Naive B cell (primary cell): ENCODE measurements around the gene NCL. TPM values are rescaled to one million over a fixed set of nuclear protein-coding genes. Genes with fewer than 3 reads are reported as not detected.

Experiments used
- ATAC-seq, 2 donors: fragments of 150-1000 bp; cut with Tn5 transposase; 2 replicates each; pipeline ENCODE4 v1.10.0; 2021; ENCODE audit warnings: low read depth in 2 of 2, mild to moderate bottlenecking in 2 of 2, moderate library complexity in 2 of 2
- DNase-seq: peaks from one replicate; pipeline ENCODE4 v3.0.0; 2022
- H3K27ac Mint-ChIP-seq, 6 donors: one replicate each; pipeline ENCODE4 v1.8.0; 2020 to 2022; ENCODE audit warnings: mild to moderate bottlenecking in 6 of 6, mixed read lengths in 6 of 6, moderate library complexity in 5 of 6, inconsistent platforms in 2 of 6
- H3K27me3 Mint-ChIP-seq, 3 donors: one replicate each; pipeline ENCODE4 v1.8.0; 2021 to 2022; ENCODE audit warnings: mixed read lengths in 3 of 3, mild to moderate bottlenecking in 1 of 3
- H3K36me3 Mint-ChIP-seq, 2 donors: one replicate each; pipeline ENCODE4 v1.8.0; 2020 to 2022; ENCODE audit warnings: mixed read lengths in 2 of 2, inconsistent platforms in 1 of 2, mild to moderate bottlenecking in 1 of 2
- H3K4me1 Mint-ChIP-seq, 3 donors: one replicate each; pipeline ENCODE4 v1.8.0; 2020 to 2022; ENCODE audit warnings: mixed read lengths in 3 of 3, inconsistent platforms in 1 of 3, mild to moderate bottlenecking in 1 of 3, moderate library complexity in 1 of 3
- H3K4me3 Mint-ChIP-seq, 8 donors: one replicate each; pipeline ENCODE4 v1.8.0; 2020 to 2022; ENCODE audit warnings: mild to moderate bottlenecking in 8 of 8, mixed read lengths in 8 of 8, moderate library complexity in 8 of 8, inconsistent platforms in 2 of 8
- H3K9me3 Mint-ChIP-seq, 7 donors: one replicate each; pipeline ENCODE4 v1.8.0; 2020 to 2022; ENCODE audit warnings: mixed read lengths in 7 of 7, mild to moderate bottlenecking in 5 of 7, inconsistent platforms in 2 of 7, moderate library complexity in 1 of 7
- polyA plus RNA-seq, 6 donors: library from polyadenylated mRNA; unstranded; fragments of 300-500 nt; fragmentation: Illumina TruSeq; gene quantifications; one replicate each; pipeline ENCODE4 v1.2.3, GENCODE V29; 2021; ENCODE audit warnings: low read depth in 6 of 6

Gene NCL
- polyA plus RNA-seq, 6 donors from 2014 or later = 176 to 589 (median 428) TPM

- H3K4me3 Mint-ChIP-seq = peak overlapping the region; percentile 79 to 92 (median 85)
- DNase-seq (peak; percentile 42), ATAC-seq (peak; percentile 45)
- peak overlapping the region in 4 of 6 donors; percentile 80 to 97 (median 89) for H3K27ac Mint-ChIP-seq
- no peaks in the 10 kb centered on the region for H3K9me3 Mint-ChIP-seq
- peaks cover 4 to 16% (median 9%) of the 10 kb centered on the region in 3 donors for H3K4me1 Mint-ChIP-seq
- no peaks in the 10 kb centered on the region for H3K36me3 Mint-ChIP-seq
- H3K27me3 Mint-ChIP-seq = peaks cover 0 to 3% (median 0%) of the 10 kb centered on the region in 3 donors
Observed at GRCh38 chr2:231483398-231484329, 19.4 kb upstream of the NCL start.

GRCh38 chr2:231482806-231483391 is 18.6 kb upstream of the NCL start:
- peak; percentile 66 for DNase-seq
- Mint-ChIP-seq H3K36me3 (no peaks in the 10 kb centered on the region), H3K27me3 (no peaks in the 10 kb centered on the region), H3K4me3 (peak overlapping the region; percentile 79 to 92 (median 85)), H3K9me3 (no peaks in the 10 kb centered on the region), H3K27ac (peak overlapping the region; percentile 60 to 97 (median 84)), H3K4me1 (peaks cover 4 to 16% (median 9%) of the 10 kb centered on the region in 3 donors)
- peak; percentile 76 to 79 for ATAC-seq

- no peak for DNase-seq
- Mint-ChIP-seq H3K4me1 (peaks cover 4 to 16% (median 9%) of the 10 kb centered on the region in 3 donors), H3K36me3 (no peaks in the 10 kb centered on the region), H3K27me3 (no peaks in the 10 kb centered on the region), H3K27ac (peak overlapping the region in 1 of 6 donors; percentile 78), H3K9me3 (no peaks in the 10 kb centered on the region), H3K4me3 (peak overlapping the region in 1 of 8 donors; percentile 26)
- ATAC-seq = no peak
Observed at GRCh38 chr2:231480781-231481180, 16.5 kb upstream of the NCL start.

GRCh38 chr2:231479455-231479854 is 15.2 kb upstream of the NCL start:
- H3K36me3 Mint-ChIP-seq = no peaks in the 10 kb centered on the region
- H3K4me1 Mint-ChIP-seq = peaks cover 4 to 16% (median 9%) of the 10 kb centered on the region in 3 donors
- peak overlapping the region in 3 of 6 donors; percentile 29 to 72 (median 48) for H3K27ac Mint-ChIP-seq
- no peaks in the 10 kb centered on the region for H3K9me3 Mint-ChIP-seq
- DNase-seq (no peak), ATAC-seq (no peak)
- no peaks in the 10 kb centered on the region for H3K27me3 Mint-ChIP-seq
- H3K4me3 Mint-ChIP-seq = peak overlapping the region in 1 of 8 donors; percentile 4

GRCh38 chr2:231476920-231477319 is 12.6 kb upstream of the NCL start:
- Mint-ChIP-seq H3K36me3 (no peaks in the 10 kb centered on the region), H3K4me1 (peaks cover 0 to 6% (median 0%) of the 10 kb centered on the region in 3 donors), H3K4me3 (no peak overlapping the region), H3K27ac (no peak overlapping the region), H3K9me3 (no peaks in the 10 kb centered on the region), H3K27me3 (peaks cover 0 to 9% (median 0%) of the 10 kb centered on the region in 3 donors)
- no peak for ATAC-seq
- DNase-seq = no peak

- DNase-seq = no peak
- ATAC-seq = no peak
- Mint-ChIP-seq H3K9me3 (no peaks in the 10 kb centered on the region), H3K4me3 (no peak overlapping the region), H3K27me3 (peaks cover 0 to 9% (median 0%) of the 10 kb centered on the region in 3 donors), H3K27ac (peak overlapping the region in 1 of 6 donors; percentile 45), H3K4me1 (peaks cover 0 to 6% (median 0%) of the 10 kb centered on the region in 3 donors), H3K36me3 (no peaks in the 10 kb centered on the region)
Observed at GRCh38 chr2:231475965-231476364, 11.7 kb upstream of the NCL start.

- H3K27me3 Mint-ChIP-seq = peaks cover 0 to 9% (median 0%) of the 10 kb centered on the region in 3 donors
- H3K4me1 Mint-ChIP-seq = peaks cover 0 to 17% (median 0%) of the 10 kb centered on the region in 3 donors
Observed at GRCh38 chr2:231472816-231473215, 8.5 kb upstream of the NCL start.

GRCh38 chr2:231470246-231470900 is 6.1 kb upstream of the NCL start:
- DNase-seq (no peak), ATAC-seq (no peak)
- H3K27me3 Mint-ChIP-seq = peaks cover 0 to 9% (median 0%) of the 10 kb centered on the region in 3 donors
- no peak overlapping the region for H3K27ac Mint-ChIP-seq
- H3K4me1 Mint-ChIP-seq = peaks cover 0 to 17% (median 1%) of the 10 kb centered on the region in 3 donors
- H3K36me3 Mint-ChIP-seq = no peaks in the 10 kb centered on the region
- H3K9me3 Mint-ChIP-seq = no peaks in the 10 kb centered on the region
- no peak overlapping the region for H3K4me3 Mint-ChIP-seq

More at GRCh38 chr2:231472816-231473215, 8.5 kb upstream of the NCL start:
- no peaks in the 10 kb centered on the region for H3K36me3 Mint-ChIP-seq
- no peak for DNase-seq
- H3K4me3 Mint-ChIP-seq = no peak overlapping the region
- H3K27ac Mint-ChIP-seq = no peak overlapping the region
- no peak for ATAC-seq
- no peaks in the 10 kb centered on the region for H3K9me3 Mint-ChIP-seq

- Mint-ChIP-seq H3K27ac (peak overlapping the region in 2 of 6 donors; percentile 33 to 53), H3K36me3 (no peaks in the 10 kb centered on the region), H3K9me3 (no peaks in the 10 kb centered on the region), H3K4me1 (peaks cover 0 to 17% (median 6%) of the 10 kb centered on the region in 3 donors), H3K4me3 (peak overlapping the region in 1 of 8 donors; percentile 65), H3K27me3 (peaks cover 0 to 9% (median 0%) of the 10 kb centered on the region in 3 donors)
- ATAC-seq (no peak), DNase-seq (no peak)
Observed at GRCh38 chr2:231469583-231469950, 5.3 kb upstream of the NCL start.

- H3K27ac Mint-ChIP-seq = no peak overlapping the region
- no peak for DNase-seq
- peaks cover 0 to 6% (median 0%) of the 10 kb centered on the region in 3 donors for H3K27me3 Mint-ChIP-seq
- no peaks in the 10 kb centered on the region for H3K9me3 Mint-ChIP-seq
- H3K36me3 Mint-ChIP-seq = peaks cover 8% of the 10 kb centered on the region in 2 donors
- peak overlapping the region in 1 of 8 donors; percentile 81 for H3K4me3 Mint-ChIP-seq
- no peak for ATAC-seq
- peaks cover 14 to 30% (median 14%) of the 10 kb centered on the region in 3 donors for H3K4me1 Mint-ChIP-seq
Observed at GRCh38 chr2:231467613-231468530, 3.6 kb upstream of the NCL start.

GRCh38 chr2:231467016-231467545 is 2.8 kb upstream of the NCL start:
- H3K36me3 Mint-ChIP-seq = peaks cover 11 to 14% of the 10 kb centered on the region in 2 donors
- H3K27ac Mint-ChIP-seq = peak overlapping the region in 1 of 6 donors; percentile 33
- no peak for DNase-seq
- H3K9me3 Mint-ChIP-seq = no peaks in the 10 kb centered on the region
- H3K27me3 Mint-ChIP-seq = no peaks in the 10 kb centered on the region
- no peak for ATAC-seq
- peaks cover 21 to 32% (median 22%) of the 10 kb centered on the region in 3 donors for H3K4me1 Mint-ChIP-seq
- peak overlapping the region in 3 of 8 donors; percentile 30 to 96 (median 82) for H3K4me3 Mint-ChIP-seq
